ENCODE measurements around the gene OXSR1. TPM values are rescaled to one million over a fixed set of nuclear protein-coding genes. Genes with fewer than 3 reads are reported as not detected.

OXSR1 gene
- total and polyA plus RNA-seq, 12 donors: 13.7 to 38.4 (median 31.2) TPM

- no peak for ATAC-seq
- intact Hi-C loops (cut with DNase I): no loop called here
- H3K27ac ChIP-seq: peak overlapping the region in 1 of 10 donors; percentile 63
- H3K36me3 ChIP-seq: no peaks in the 10 kb centered on the region
- no peaks in the 10 kb centered on the region for H3K9me3 ChIP-seq
- peaks cover 0 to 47% (median 0%) of the 10 kb centered on the region in 9 donors for H3K4me1 ChIP-seq
- DNase-seq: no peak
- no peak for TF ChIP-seq CTCF (IDR thresholded peaks at IDR 0.05)
- H3K4me3 ChIP-seq: no peak overlapping the region
- H3K27me3 ChIP-seq: no peaks in the 10 kb centered on the region
- WGBS, 2 donors: 79 to 80% methylated on average over 2 of the region's 2 CpGs
Measured at GRCh38 chr3:38154625-38155255, 10.6 kb upstream of the OXSR1 start.

GRCh38 chr3:38155825-38156224 lies 9.5 kb upstream of the OXSR1 start:
- H3K36me3 ChIP-seq: no peaks in the 10 kb centered on the region
- ATAC-seq (no peak), DNase-seq (no peak)
- H3K9me3 ChIP-seq: no peaks in the 10 kb centered on the region
- no peak overlapping the region for H3K4me3 ChIP-seq
- H3K27ac ChIP-seq: no peak overlapping the region
- intact Hi-C loops (cut with DNase I): no loop called here
- no peaks in the 10 kb centered on the region for H3K27me3 ChIP-seq
- H3K4me1 ChIP-seq: peaks cover 0 to 39% (median 0%) of the 10 kb centered on the region in 9 donors
- WGBS, 2 donors: 94 to 96% methylated on average over 2 of the region's 2 CpGs
- TF ChIP-seq CTCF (IDR thresholded peaks at IDR 0.05): no peak

- TF ChIP-seq CTCF (IDR thresholded peaks at IDR 0.05): no peak
- H3K9me3 ChIP-seq: no peaks in the 10 kb centered on the region
- no peaks in the 10 kb centered on the region for H3K36me3 ChIP-seq
- no peaks in the 10 kb centered on the region for H3K27me3 ChIP-seq
- DNase-seq (no peak), ATAC-seq (no peak)
- H3K27ac ChIP-seq: no peak overlapping the region
- H3K4me3 ChIP-seq: no peak overlapping the region
- 98 to 99% methylated on average over 2 of the region's 2 CpGs for WGBS, 2 donors
- peaks cover 0 to 27% (median 0%) of the 10 kb centered on the region in 9 donors for H3K4me1 ChIP-seq
- intact Hi-C loops (cut with DNase I): no loop called here
Measured at GRCh38 chr3:38157117-38157516, 8.2 kb upstream of the OXSR1 start.

GRCh38 chr3:38157595-38157994 lies 7.7 kb upstream of the OXSR1 start:
- DNase-seq: no peak
- H3K27ac ChIP-seq: no peak overlapping the region
- H3K4me1 ChIP-seq: peaks cover 0 to 22% (median 0%) of the 10 kb centered on the region in 9 donors
- H3K36me3 ChIP-seq: no peaks in the 10 kb centered on the region
- TF ChIP-seq CTCF (IDR thresholded peaks at IDR 0.05): no peak
- 79 to 83% methylated on average over 3 of the region's 3 CpGs for WGBS, 2 donors
- ATAC-seq: no peak
- H3K27me3 ChIP-seq: no peaks in the 10 kb centered on the region
- intact Hi-C loops (cut with DNase I): no loop called here
- H3K9me3 ChIP-seq: no peaks in the 10 kb centered on the region
- H3K4me3 ChIP-seq: no peak overlapping the region
